HCT116 (cell line): Measurements from ENCODE around the gene ARHGAP40. TPM values are rescaled to one million over a fixed set of nuclear protein-coding genes. Genes with fewer than 3 reads are reported as not detected.
A peak's percentile ranks its signal among the peaks of the same experiment; 100 is the strongest.

Experiments used
- ATAC-seq: fragments of 200-7000 bp; cut with Tn5 transposase; 2 replicates; pipeline ENCODE4 v1.9.1; 2020; ENCODE audit warnings: mild to moderate bottlenecking, moderate library complexity
- BruUV-seq: library from RNA; stranded (reverse); fragments of 400-500 nt; replicated peaks from 2 replicates; lab custom pipeline; 2021; lab: Mats Ljungman, UMichigan
- CTCF ChIA-PET: fragments of 300-600 bp; sonication (Branson Sonifier 250); formaldehyde crosslinking; loops from one replicate; lab custom pipeline; 2021; ENCODE audit warnings: antibody characterized with exemption; lab: Charles Lee
- POLR2A ChIA-PET: fragments of 300-600, 350-600 bp; sonication (Branson Sonifier 250); formaldehyde crosslinking; loops from one replicate; lab custom pipeline; 2021; ENCODE audit warnings: antibody characterized with exemption; lab: Charles Lee
- RAD21 ChIA-PET, 2 experiments: fragments of 300-600 bp; sonication (Branson Sonifier 250); formaldehyde crosslinking; loops; one replicate each; lab custom pipeline; 2023; ENCODE audit warnings: low total read pairs in 2 of 2; ENCODE audit not compliant: uncharacterized antibody in 2 of 2, unreplicated experiment in 2 of 2, low non-redundant PET in 1 of 2; lab: Charles Lee
- DNase-seq: peaks from one replicate; pipeline ENCODE4 v3.0.0-alpha.2; 2010; ENCODE audit warnings: low read depth, low spot score
- H2AFZ ChIP-seq: fragments of 200-600 bp; shearing (Covaris generic), sonication (generic); 2 replicates; pipeline ENCODE4 v1.6.1; 2017; ENCODE audit warnings: low read depth, mixed run types, mixed read lengths, antibody characterized with exemption, low read length; ENCODE audit not compliant: poor library complexity, severe bottlenecking
- H3K27ac ChIP-seq: 2 replicates; pipeline ENCODE4 v1.5.1; 2012; ENCODE audit warnings: low read depth, low read length
- H3K27me3 ChIP-seq: fragments of 200-600 bp; sonication (generic); 2 replicates; pipeline ENCODE4 v1.6.1; 2016; ENCODE audit warnings: mixed run types, low read length, mixed read lengths; ENCODE audit not compliant: insufficient read depth
- H3K36me3 ChIP-seq, 2 experiments: fragments of 200-500 bp in 1 of 2; fragments of 200-600 bp in 1 of 2; sonication (Bioruptor generic) in 1 of 2; sonication (generic) in 1 of 2; 2 replicates each; pipeline versions ENCODE4 v1.5.1 to v1.6.1; 2014 to 2016; ENCODE audit warnings: low read length in 2 of 2, inconsistent platforms in 1 of 2, mixed read lengths in 1 of 2, mixed run types in 1 of 2; ENCODE audit not compliant: insufficient read depth in 2 of 2, control insufficient read depth in 1 of 2
- H3K4me1 ChIP-seq, 2 experiments: fragments of 200-600 bp in 1 of 2; sonication (generic) in 1 of 2; 2 replicates each; pipeline versions ENCODE4 v1.5.1 to v1.6.1; 2012 to 2017; ENCODE audit warnings: low read length in 2 of 2, inconsistent platforms in 1 of 2, mild to moderate bottlenecking in 1 of 2, mixed read lengths in 1 of 2, mixed run types in 1 of 2, moderate library complexity in 1 of 2; ENCODE audit not compliant: insufficient read depth in 2 of 2, control insufficient read depth in 1 of 2
- H3K4me2 ChIP-seq: fragments of 200-600 bp; sonication (generic); 2 replicates; pipeline ENCODE4 v1.6.1; 2017; ENCODE audit warnings: mixed run types, low read length, mixed read lengths
- H3K4me3 ChIP-seq, 2 experiments: fragments of 200-600 bp in 1 of 2; sonication (generic) in 1 of 2; replicated peaks in 1 of 2; 2 replicates each; pipeline ENCODE4 v1.5.1; 2011 to 2016; ENCODE audit warnings: low read length in 2 of 2, control low read depth in 1 of 2, low read depth in 1 of 2, mild to moderate bottlenecking in 1 of 2, mixed read lengths in 1 of 2, mixed run types in 1 of 2
- H3K79me2 ChIP-seq: fragments of 200-600 bp; sonication (generic); 2 replicates; pipeline ENCODE4 v1.6.1; 2017; ENCODE audit warnings: mild to moderate bottlenecking, mixed run types, low read length, moderate library complexity, mixed read lengths; ENCODE audit not compliant: insufficient read depth
- H3K9ac ChIP-seq: fragments of 200-600 bp; sonication (generic); 2 replicates; pipeline ENCODE4 v1.6.1; 2016; ENCODE audit warnings: low read length, mixed read lengths
- H3K9me2 ChIP-seq: fragments of 200-600 bp; sonication (generic), shearing (Covaris generic); 2 replicates; pipeline ENCODE4 v1.6.1; 2017; ENCODE audit warnings: mixed run types, mild to moderate bottlenecking, moderate library complexity; ENCODE audit not compliant: insufficient read depth
- H3K9me3 ChIP-seq, 2 experiments: fragments of 200-500 bp in 1 of 2; fragments of 200-600 bp in 1 of 2; sonication (Bioruptor generic) in 1 of 2; sonication (generic) in 1 of 2; 2 replicates each; pipeline ENCODE4 v1.6.1; 2014 to 2017; ENCODE audit warnings: low read length in 2 of 2, mixed read lengths in 2 of 2, inconsistent platforms in 1 of 2, low read depth in 1 of 2, mild to moderate bottlenecking in 1 of 2, mixed run types in 1 of 2, moderate library complexity in 1 of 2; ENCODE audit not compliant: control insufficient read depth in 1 of 2, insufficient read depth in 1 of 2
- H4K20me1 ChIP-seq: fragments of 200-600 bp; sonication (generic), shearing (Covaris generic); 2 replicates; pipeline ENCODE4 v1.6.1; 2017; ENCODE audit warnings: mixed run types, mild to moderate bottlenecking, moderate library complexity; ENCODE audit not compliant: insufficient read depth
- EGR1 ChIP-seq: IDR thresholded peaks from 2 replicates; pipeline ENCODE4 v1.6.1; 2012; ENCODE audit warnings: low read depth
- EZH2 ChIP-seq: fragments of 200-600 bp; sonication (generic); IDR thresholded peaks from 2 replicates; pipeline ENCODE4 v1.6.1; 2017; ENCODE audit warnings: antibody characterized with exemption, mixed run types
- EZH2phosphoT487 ChIP-seq: fragments of 200-600 bp; IDR thresholded peaks from 2 replicates; pipeline ENCODE4 v1.6.1; 2018; ENCODE audit warnings: antibody characterized with exemption, borderline replicate concordance
- RAD21 ChIP-seq: IDR thresholded peaks from 2 replicates; pipeline ENCODE4 v1.6.1; 2012; ENCODE audit warnings: low read depth, mild to moderate bottlenecking
- SP1 ChIP-seq: IDR thresholded peaks from 2 replicates; pipeline ENCODE4 v1.6.1; 2012; ENCODE audit warnings: low read depth
- ZNF274 ChIP-seq: fragments of 200-500 bp; sonication (Bioruptor generic); IDR thresholded peaks from 2 replicates; pipeline ENCODE4 v1.6.1; 2014; ENCODE audit warnings: mild to moderate bottlenecking, low read depth, low read length, inconsistent platforms
- intact Hi-C: fragments of 100-400 bp; cut with micrococcal nuclease; formaldehyde crosslinking; loops from 2 replicates; pipeline ENCODE4 v1.10.0; 2022
- total RNA-seq: library from RNA; stranded (reverse); gene quantifications from one replicate; pipeline ENCODE4 v1.2.1, GENCODE V29; 2021; ENCODE audit not compliant: unreplicated experiment
- TF ChIP-seq, protein P1 (sequence below): IDR thresholded peaks from 2 replicates; pipeline ENCODE4 v1.6.1; 2012

The ARHGAP40 gene
- total RNA-seq, 1 experiment from 2014 or later = 3.4 TPM

DNA sequence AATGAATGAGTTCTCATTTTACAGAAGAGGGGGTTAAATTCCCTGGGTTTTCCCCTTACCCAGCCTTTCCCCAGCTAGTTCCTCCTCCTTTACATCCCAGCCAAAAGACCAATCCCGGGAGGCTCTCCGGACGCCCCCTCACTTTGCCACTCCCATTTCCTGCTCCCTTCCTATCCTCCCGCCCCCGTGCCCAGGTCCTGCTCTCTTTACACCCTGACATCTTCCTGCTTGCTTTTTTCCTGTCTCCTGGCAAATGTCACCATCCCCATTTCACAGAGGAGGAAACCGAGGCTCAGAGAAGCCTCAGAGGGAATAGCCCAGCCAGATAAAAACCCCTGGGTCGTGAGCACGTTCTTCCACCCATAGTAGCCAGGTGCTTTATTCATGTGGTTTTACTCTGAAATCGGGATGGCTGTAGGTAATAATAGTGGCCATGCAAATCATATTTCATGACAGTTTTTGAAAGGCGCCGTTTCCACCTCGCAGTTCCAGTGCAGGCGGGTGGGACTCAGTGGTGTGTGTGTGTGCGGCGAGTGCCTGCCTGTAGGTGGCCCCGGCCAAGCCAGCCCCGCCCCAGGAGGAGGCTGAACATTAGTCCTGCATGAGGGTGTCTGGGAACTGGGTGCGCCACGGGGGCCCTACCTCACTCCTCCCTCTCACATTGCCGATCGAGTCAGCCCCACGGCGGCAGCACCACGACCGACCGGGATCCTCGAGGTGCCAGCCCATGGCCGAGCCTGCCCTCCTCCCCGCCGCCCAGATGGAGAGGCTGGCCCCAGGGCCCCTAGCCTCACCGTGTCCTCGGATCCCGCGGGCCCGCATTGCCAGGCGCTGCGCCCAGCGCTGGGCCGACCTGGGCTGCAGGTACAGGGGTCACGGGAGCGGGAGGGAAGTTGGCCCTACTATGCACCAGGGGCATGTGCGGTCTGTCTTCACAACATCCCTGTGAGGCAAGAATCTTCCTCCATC is at the start of gene ARHGAP40 (continued):
- TF ChIP-seq EZH2 (no peak), SP1 (no peak; the same call in 1 of the 2 replicates), EZH2phosphoT487 (no peak), ZNF274 (no peak), RAD21 (no peak), EGR1 (peak; percentile 88)
- TF ChIP-seq, protein P1, sequence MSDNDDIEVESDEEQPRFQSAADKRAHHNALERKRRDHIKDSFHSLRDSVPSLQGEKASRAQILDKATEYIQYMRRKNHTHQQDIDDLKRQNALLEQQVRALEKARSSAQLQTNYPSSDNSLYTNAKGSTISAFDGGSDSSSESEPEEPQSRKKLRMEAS = peak; percentile 82

DNA sequence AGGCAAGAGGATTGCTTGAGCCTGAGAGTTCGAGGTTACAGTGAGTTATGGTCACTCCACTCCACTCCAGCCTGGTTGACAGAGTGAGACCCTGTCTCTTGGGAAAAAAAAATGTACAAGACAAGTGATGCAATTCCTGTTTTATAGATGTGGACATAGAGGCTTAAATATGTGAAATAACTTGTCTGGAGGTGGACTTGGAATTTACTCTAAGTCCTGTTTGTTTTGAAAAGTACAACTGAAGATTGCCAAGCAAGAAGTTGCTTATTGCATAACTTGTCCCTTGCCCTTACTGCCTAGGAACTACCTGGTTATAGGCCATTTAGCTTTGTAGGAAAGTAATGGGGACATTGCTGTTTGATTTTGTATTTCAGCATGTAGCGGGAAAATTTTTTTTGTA is 46.6 kb upstream of the ARHGAP40 start:
- H3K4me2 ChIP-seq = no peak overlapping the region
- H3K36me3 ChIP-seq = peaks cover 12 to 32% of the 10 kb centered on the region in 2 experiments
- ATAC-seq = no peak
- intact Hi-C loops = no loop called here
- H3K27ac ChIP-seq = no peak overlapping the region
- RAD21 ChIA-PET = no interaction called here
- no peak overlapping the region for H3K4me3 ChIP-seq
- no peak overlapping the region for H2AFZ ChIP-seq
- H3K9me2 ChIP-seq = no peaks in the 10 kb centered on the region
- no peak overlapping the region for H3K9ac ChIP-seq
- no peaks in the 10 kb centered on the region for H3K9me3 ChIP-seq
- H3K79me2 ChIP-seq = no peaks in the 10 kb centered on the region
- TF ChIP-seq EGR1 (no peak), EZH2 (no peak)
- no peaks in the 10 kb centered on the region for H3K4me1 ChIP-seq
- no TSS peak for BruUV-seq
- DNase-seq = no peak
- CTCF ChIA-PET = no interaction called here
- no peaks in the 10 kb centered on the region for H3K27me3 ChIP-seq
- POLR2A ChIA-PET = no interaction called here
- no peaks in the 10 kb centered on the region for H4K20me1 ChIP-seq
